Gastroesophageal sphincter (tissue), 4 donors: Measurements from ENCODE around the gene SPPL3. TPM values are rescaled to one million over a fixed set of nuclear protein-coding genes. Genes with fewer than 3 reads are reported as not detected.

Source experiments
- ATAC-seq: fragments of 150-250 bp; one replicate; pipeline ENCODE4 v1.9.1; 2016; ENCODE audit warnings: mild to moderate bottlenecking, moderate library complexity
- H3K27ac ChIP-seq, 4 donors: fragments of 200-600 bp; sonication (generic) in 3 of 4; 1 replicate in 3 of 4; 2 replicates in 1 of 4; pipeline ENCODE4 v1.5.1; 2016 to 2019
- H3K27me3 ChIP-seq: fragments of 200-600 bp; sonication (generic); one replicate; pipeline ENCODE4 v1.5.1; 2019
- H3K36me3 ChIP-seq, 2 donors: fragments of 200-600 bp; sonication (generic); one replicate each; pipeline ENCODE4 v1.5.1; 2019; ENCODE audit warnings: control low read depth in 1 of 2
- H3K4me1 ChIP-seq, 3 donors: fragments of 200-600 bp; sonication (generic); 1 replicate in 2 of 3; 2 replicates in 1 of 3; pipeline ENCODE4 v1.5.1; 2016 to 2019; ENCODE audit warnings: control low read depth in 2 of 3
- H3K4me3 ChIP-seq, 2 donors: fragments of 200-600 bp; sonication (generic); one replicate each; pipeline ENCODE4 v1.5.1; 2019; ENCODE audit warnings: mild to moderate bottlenecking in 1 of 2, moderate library complexity in 1 of 2
- H3K9me3 ChIP-seq, 3 donors: fragments of 200-600 bp; sonication (generic); one replicate each; pipeline ENCODE4 v1.5.1; 2017 to 2019; ENCODE audit warnings: control low read depth in 2 of 3
- EP300 ChIP-seq: sonication (generic); formaldehyde crosslinking; IDR thresholded peaks from one replicate; pipeline ENCODE4 v1.6.1; 2017; ENCODE audit warnings: antibody characterized with exemption, mild to moderate bottlenecking
- POLR2A ChIP-seq, 2 donors: fragments of 450-650 bp; IDR thresholded peaks; one replicate each; pipeline ENCODE4 v1.6.1; 2017; ENCODE audit warnings: antibody characterized with exemption in 2 of 2, mild to moderate bottlenecking in 2 of 2, moderate library complexity in 1 of 2
- POLR2AphosphoS5 ChIP-seq: sonication (generic); formaldehyde crosslinking; IDR thresholded peaks from one replicate; pipeline ENCODE4 v1.6.1; 2017; ENCODE audit warnings: antibody characterized with exemption
- WGBS, 2 donors: methylation state at CpG; one replicate each; pipeline ENCODE4 v1.1.5; 2018; ENCODE audit warnings: low coverage in 1 of 2; 5-methylcytosine and 5-hydroxymethylcytosine counted together
- total RNA-seq, 4 donors: library from RNA; depleted of rRNA; stranded (reverse); fragments of >200 nt; gene quantifications; one replicate each; pipeline ENCODE4 v1.1.0, GENCODE V29; 2016
- TF ChIP-seq, protein P1 (sequence below), 4 experiments: fragments of 200-600 bp in 2 of 4; fragments of 450-650 bp in 2 of 4; sonication (generic) in 1 of 4; IDR thresholded peaks; one replicate each; pipeline ENCODE4 v1.5.1; 2017 to 2019; ENCODE audit warnings: antibody characterized with exemption in 4 of 4, mild to moderate bottlenecking in 2 of 4, moderate library complexity in 2 of 4

SPPL3 gene
- total RNA-seq, 4 donors from 2014 or later: 16.2 to 20.2 (median 19.0) TPM

DNA sequence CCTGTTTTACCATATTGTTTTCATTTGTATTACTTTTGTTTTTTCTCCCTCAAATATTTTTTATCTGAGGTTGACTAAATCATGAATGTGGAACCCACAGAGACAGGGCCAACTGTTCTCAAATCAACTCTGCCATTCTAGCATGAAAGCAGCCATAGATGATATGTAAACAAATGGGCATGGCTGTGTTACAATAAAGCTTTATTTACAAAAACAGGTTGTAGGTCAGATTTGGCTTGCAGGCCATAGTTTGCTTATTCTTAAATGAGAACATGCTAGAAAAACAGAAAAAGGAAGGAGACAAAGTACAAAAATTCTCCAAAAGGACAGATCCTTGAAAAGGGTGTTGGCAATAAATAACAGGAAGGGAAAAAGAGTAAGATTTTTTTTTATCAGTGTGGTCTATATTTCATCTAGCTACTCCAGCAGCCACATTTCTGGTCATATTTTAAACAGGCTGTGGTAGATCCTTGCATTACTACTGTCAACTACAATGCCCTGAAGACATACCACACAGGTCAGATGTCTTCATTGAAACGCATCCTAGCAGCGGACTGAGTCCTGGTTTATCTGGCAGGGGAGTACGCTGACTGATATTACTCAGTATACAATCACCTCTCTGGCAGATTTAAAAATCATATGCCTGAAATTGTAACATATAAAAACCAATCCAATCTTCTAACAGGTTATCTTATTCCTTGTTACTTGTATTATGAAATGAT lies 42.9 kb downstream of the SPPL3 start:
- 90 to 93% methylated on average over 3 of the region's 3 CpGs for WGBS, 2 donors
- Histone ChIP-seq H3K4me1 (peaks cover 0 to 30% (median 3%) of the 10 kb centered on the region in 3 donors), H3K27ac (no peak overlapping the region), H3K27me3 (no peaks in the 10 kb centered on the region), H3K36me3 (no peaks in the 10 kb centered on the region), H3K4me3 (no peak overlapping the region), H3K9me3 (peaks cover 0 to 7% (median 0%) of the 10 kb centered on the region in 3 donors)
- TF ChIP-seq POLR2A (IDR thresholded peaks at IDR 0.05) (no peak), POLR2AphosphoS5 (no peak), EP300 (no peak)
- TF ChIP-seq, protein P1, sequence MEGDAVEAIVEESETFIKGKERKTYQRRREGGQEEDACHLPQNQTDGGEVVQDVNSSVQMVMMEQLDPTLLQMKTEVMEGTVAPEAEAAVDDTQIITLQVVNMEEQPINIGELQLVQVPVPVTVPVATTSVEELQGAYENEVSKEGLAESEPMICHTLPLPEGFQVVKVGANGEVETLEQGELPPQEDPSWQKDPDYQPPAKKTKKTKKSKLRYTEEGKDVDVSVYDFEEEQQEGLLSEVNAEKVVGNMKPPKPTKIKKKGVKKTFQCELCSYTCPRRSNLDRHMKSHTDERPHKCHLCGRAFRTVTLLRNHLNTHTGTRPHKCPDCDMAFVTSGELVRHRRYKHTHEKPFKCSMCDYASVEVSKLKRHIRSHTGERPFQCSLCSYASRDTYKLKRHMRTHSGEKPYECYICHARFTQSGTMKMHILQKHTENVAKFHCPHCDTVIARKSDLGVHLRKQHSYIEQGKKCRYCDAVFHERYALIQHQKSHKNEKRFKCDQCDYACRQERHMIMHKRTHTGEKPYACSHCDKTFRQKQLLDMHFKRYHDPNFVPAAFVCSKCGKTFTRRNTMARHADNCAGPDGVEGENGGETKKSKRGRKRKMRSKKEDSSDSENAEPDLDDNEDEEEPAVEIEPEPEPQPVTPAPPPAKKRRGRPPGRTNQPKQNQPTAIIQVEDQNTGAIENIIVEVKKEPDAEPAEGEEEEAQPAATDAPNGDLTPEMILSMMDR (IDR thresholded peaks at IDR 0.05): no peak
- no peak for ATAC-seq

- Histone ChIP-seq H3K4me1 (peaks cover 0 to 40% (median 3%) of the 10 kb centered on the region in 3 donors), H3K36me3 (no peaks in the 10 kb centered on the region), H3K27me3 (no peaks in the 10 kb centered on the region), H3K4me3 (no peak overlapping the region), H3K9me3 (peaks cover 0 to 7% (median 0%) of the 10 kb centered on the region in 3 donors), H3K27ac (no peak overlapping the region)
- ATAC-seq: no peak
- 92 to 100% methylated on average over 7 to 8 of the region's 13 CpGs for WGBS, 2 donors
- TF ChIP-seq, protein P1 (IDR thresholded peaks at IDR 0.05): no peak
- TF ChIP-seq POLR2AphosphoS5: no peak
- TF ChIP-seq POLR2A (IDR thresholded peaks at IDR 0.05): no peak
- no peak for TF ChIP-seq EP300
Observed at GRCh38 chr12:120858306-120859088, 45.7 kb downstream of the SPPL3 start.

DNA sequence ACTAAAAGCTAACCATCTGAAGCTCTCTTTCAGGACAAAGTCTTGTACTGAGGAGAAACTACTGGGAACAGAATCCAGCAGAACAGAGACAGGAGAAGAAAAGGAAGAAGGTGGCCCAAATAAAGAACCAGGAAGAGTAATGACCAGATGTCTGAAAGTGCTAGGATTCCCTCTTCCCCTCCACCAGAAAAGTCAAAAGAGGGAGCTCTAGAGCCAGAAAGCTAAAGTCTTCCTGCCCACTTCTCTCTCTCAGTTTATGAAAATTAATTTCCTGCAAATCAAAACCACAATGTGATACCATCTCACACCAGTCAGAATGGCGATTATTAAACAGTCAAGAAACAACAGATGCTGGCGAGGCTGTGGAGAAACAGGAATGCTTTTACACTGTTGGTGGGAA lies 47.2 kb downstream of the SPPL3 start:
- WGBS, 2 donors: 56 to 80% methylated on average over 2 of the region's 2 CpGs
- peaks cover 0 to 7% (median 0%) of the 10 kb centered on the region in 3 donors for H3K9me3 ChIP-seq
- H3K27me3 ChIP-seq: no peaks in the 10 kb centered on the region
- H3K4me3 ChIP-seq: no peak overlapping the region
- no peak overlapping the region for H3K27ac ChIP-seq
- H3K36me3 ChIP-seq: no peaks in the 10 kb centered on the region
- TF ChIP-seq POLR2A (IDR thresholded peaks at IDR 0.05): no peak
- ATAC-seq: no peak
- peaks cover 0 to 48% (median 6%) of the 10 kb centered on the region in 3 donors for H3K4me1 ChIP-seq

- Histone ChIP-seq H3K4me1 (peaks cover 0 to 58% (median 6%) of the 10 kb centered on the region in 3 donors), H3K4me3 (no peak overlapping the region), H3K27me3 (no peaks in the 10 kb centered on the region), H3K36me3 (no peaks in the 10 kb centered on the region), H3K27ac (no peak overlapping the region), H3K9me3 (peaks cover 0 to 7% (median 0%) of the 10 kb centered on the region in 3 donors)
- no peak for ATAC-seq
- 74 to 94% methylated on average over 3 of the region's 6 CpGs for WGBS, 2 donors
- no peak for TF ChIP-seq POLR2AphosphoS5
- TF ChIP-seq, protein P1 (IDR thresholded peaks at IDR 0.05): no peak
- TF ChIP-seq POLR2A (IDR thresholded peaks at IDR 0.05): no peak
- TF ChIP-seq EP300: no peak
Observed at GRCh38 chr12:120855823-120856588, 48.2 kb downstream of the SPPL3 start.

GRCh38 chr12:120854804-120855203 lies 49.4 kb downstream of the SPPL3 start:
- H3K27ac ChIP-seq: no peak overlapping the region
- no peaks in the 10 kb centered on the region for H3K27me3 ChIP-seq
- H3K4me3 ChIP-seq: no peak overlapping the region
- H3K36me3 ChIP-seq: no peaks in the 10 kb centered on the region
- H3K9me3 ChIP-seq: peaks cover 0 to 7% (median 0%) of the 10 kb centered on the region in 3 donors
- TF ChIP-seq, protein P1 (IDR thresholded peaks at IDR 0.05): no peak
- no peak for TF ChIP-seq POLR2AphosphoS5
- no peak for ATAC-seq
- H3K4me1 ChIP-seq: peaks cover 0 to 70% (median 6%) of the 10 kb centered on the region in 3 donors
- 59 to 71% methylated on average over 3 to 4 of the region's 4 CpGs for WGBS, 2 donors
